Epithelial cell of proximal tubule (primary cell): ENCODE data around the gene ACOT8. TPM values are rescaled to one million over a fixed set of nuclear protein-coding genes. Genes with fewer than 3 reads are reported as not detected.
A peak's percentile ranks its signal among the peaks of the same experiment; 100 is the strongest.
"Not testable (repeated sequence)": the region's sequence is repeated elsewhere in the genome, so short reads cannot be mapped to it uniquely, and the experiment has no call there.

Source experiments
- DNase-seq: peaks from one replicate; pipeline ENCODE4 v3.0.0-alpha.2; 2011; ENCODE audit warnings: low read depth
- H3K4me3 ChIP-seq: 2 replicates; pipeline ENCODE4 v1.5.1; 2011; ENCODE audit warnings: low read depth, mild to moderate bottlenecking, low read length
- CTCF ChIP-seq: conservative IDR thresholded peaks from 2 replicates; pipeline ENCODE4 v1.5.1; 2012; ENCODE audit warnings: low read depth, mild to moderate bottlenecking, low read length
- total RNA-seq: library from RNA; depleted of rRNA; stranded (reverse); fragments of >200 nt; gene quantifications from 2 replicates; pipeline ENCODE4 v1.2.3, GENCODE V29; 2015

The ACOT8 gene
- total RNA-seq, 1 donor from 2014 or later: 29.1 TPM

GRCh38 chr20:45886590-45887345, 29.6 kb upstream of the ACOT8 start:
- TF ChIP-seq CTCF: no peak
- DNase-seq: no peak
- H3K4me3 ChIP-seq: no peak overlapping the region

GRCh38 chr20:45883100-45883469, 25.9 kb upstream of the ACOT8 start:
- DNase-seq: no peak
- TF ChIP-seq CTCF: no peak

GRCh38 chr20:45882469-45883099, 25.4 kb upstream of the ACOT8 start:
- H3K4me3 ChIP-seq: no peak overlapping the region
- no peak for TF ChIP-seq CTCF
- DNase-seq: no peak

More at GRCh38 chr20:45883100-45883469, 25.9 kb upstream of the ACOT8 start:
- no peak overlapping the region for H3K4me3 ChIP-seq

- peak; percentile 87 for DNase-seq
- TF ChIP-seq CTCF: no peak
- peak within 1 kb of the TSS; percentile 78 for H3K4me3 ChIP-seq
Measured at GRCh38 chr20:45880988-45881788, 24.0 kb upstream of the ACOT8 start, which contains the start of gene ZSWIM1. TSS of gene ZSWIM1 (plus strand) at chr20:45881227. CDS start at chr20:45882593, 1,366 bp downstream.

- DNase-seq: no peak
- TF ChIP-seq CTCF: no peak
- no peak overlapping the region for H3K4me3 ChIP-seq
Measured at GRCh38 chr20:45878076-45878761, 21.0 kb upstream of the ACOT8 start.

GRCh38 chr20:45874576-45874975, 17.4 kb upstream of the ACOT8 start:
- DNase-seq: no peak
- no peak overlapping the region for H3K4me3 ChIP-seq
- TF ChIP-seq CTCF: no peak

GRCh38 chr20:45874104-45874481, 16.9 kb upstream of the ACOT8 start:
- DNase-seq, H3K4me3 ChIP-seq: not testable (repeated sequence)
